Frontal cortex (tissue), 4 donors: ENCODE measurements around the gene UQCC3. TPM values are rescaled to one million over a fixed set of nuclear protein-coding genes. Genes with fewer than 3 reads are reported as not detected.

Experiments used
- DNase-seq, 2 donors: peaks; one replicate each; pipeline ENCODE4 v3.0.0; 2012; ENCODE audit warnings: low spot score in 2 of 2
- FAIRE-seq: peaks from 2 replicates; lab custom pipeline; 2012; peaks lifted over from hg19 to GRCh38; lab: Jason Lieb, UNC
- small RNA-seq: library from RNA; depleted of rRNA; stranded (forward); fragments of <200 nt; gene quantifications from one replicate; pipeline ENCODE3, GENCODE V24; 2014
- total RNA-seq: library from RNA; depleted of rRNA; stranded (reverse); fragments of >200 nt; gene quantifications from one replicate; pipeline ENCODE4 v1.2.3, GENCODE V29; 2014
- donor health status: control.
- donor health status: control.
- donor health status: control.

The UQCC3 gene
- total RNA-seq, 1 donor from 2014 or later = 5.7 TPM

DNA sequence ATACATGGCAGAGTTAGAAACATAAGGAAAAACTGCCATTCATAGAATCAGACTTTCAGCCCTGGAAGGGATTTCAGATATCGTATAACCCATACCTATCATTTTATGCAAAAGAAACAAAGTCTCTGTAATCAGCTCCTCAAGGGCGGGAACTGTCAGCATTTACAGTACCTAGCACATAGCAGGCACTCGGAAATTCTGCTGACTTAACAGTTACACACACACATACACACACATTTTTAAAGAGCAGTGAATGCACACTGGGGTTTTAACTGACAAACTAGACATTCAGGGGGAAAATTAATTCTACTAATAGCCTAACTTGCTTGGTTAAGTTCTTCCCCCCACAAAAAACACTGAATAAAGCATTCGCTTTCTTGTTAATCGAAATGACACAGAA is 44.7 kb downstream of the UQCC3 start:
- no peak for FAIRE-seq

DNA sequence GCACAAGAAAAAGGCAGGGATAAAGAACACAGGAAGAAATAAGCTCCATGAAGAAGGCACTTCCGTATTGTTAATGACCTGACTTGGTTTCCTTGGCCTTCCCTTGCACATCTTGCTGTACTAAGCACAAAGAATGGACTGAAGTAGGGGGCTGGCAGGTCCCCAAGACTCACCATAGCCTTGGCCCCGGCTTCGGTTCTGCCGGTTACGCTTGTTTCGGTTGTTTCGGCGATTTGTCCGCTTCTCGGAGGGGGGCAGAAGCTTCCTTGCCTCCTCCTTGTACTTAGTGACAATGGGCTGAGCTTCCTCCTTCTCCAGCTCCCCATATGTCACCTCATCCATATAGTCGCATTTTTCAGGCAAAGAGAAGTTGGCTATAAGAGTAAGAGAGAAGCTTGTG is 45.3 kb downstream of the UQCC3 start:
- FAIRE-seq (no peak), DNase-seq (no peak)

More for the DNA sequence above, 44.7 kb downstream of the UQCC3 start:
- no peak for DNase-seq

DNA sequence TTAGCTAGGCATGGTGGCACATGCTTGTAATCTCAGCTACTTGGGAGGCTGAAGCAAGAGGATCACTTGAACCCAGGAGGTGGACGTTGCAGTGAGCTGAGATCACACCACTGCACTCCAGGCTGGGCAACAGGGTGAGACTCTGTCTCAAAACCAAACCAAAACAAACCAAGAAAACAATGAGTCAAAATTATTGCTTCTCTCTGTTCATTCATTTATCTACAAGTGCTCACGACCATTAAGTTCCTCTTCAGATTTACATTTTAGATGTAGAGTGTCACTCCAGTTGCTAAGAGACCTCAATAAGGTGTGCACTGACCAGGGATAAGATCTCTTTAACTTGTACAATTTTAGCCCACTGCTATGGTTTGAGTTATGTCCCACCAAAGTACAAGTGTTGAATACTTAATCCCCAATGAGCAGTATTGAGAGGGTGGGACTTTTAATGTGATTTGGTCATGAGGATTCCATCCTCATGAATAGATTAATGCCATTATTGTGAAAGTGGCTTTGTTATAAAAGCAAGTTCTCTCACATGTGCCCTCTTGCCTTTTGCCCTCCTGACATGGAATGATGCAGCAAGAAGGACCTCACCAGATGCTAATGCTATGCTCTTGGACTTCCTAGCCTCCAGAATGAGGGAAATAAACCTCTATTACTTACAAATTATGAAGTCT is 48.0 kb downstream of the UQCC3 start:
- FAIRE-seq (no peak), DNase-seq (no peak)

DNA sequence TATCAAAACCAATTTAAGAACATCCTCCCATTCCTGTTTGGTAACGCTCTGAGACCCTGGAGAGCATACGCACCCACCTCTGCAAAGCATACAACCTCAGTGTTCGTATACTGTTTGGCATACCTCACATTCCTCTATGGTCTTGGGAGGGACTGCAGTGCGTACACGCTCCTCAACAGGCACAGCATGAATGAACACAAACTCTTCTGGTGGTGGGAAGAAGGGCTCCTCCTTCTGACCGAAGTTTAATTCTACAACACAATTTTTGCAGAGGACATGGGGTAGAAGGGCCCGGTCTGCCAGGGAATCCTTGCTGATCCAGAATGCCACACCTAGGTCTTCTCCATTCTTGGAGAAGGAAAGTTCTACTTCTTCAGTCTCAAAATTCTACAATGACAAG is 50.5 kb downstream of the UQCC3 start:
- FAIRE-seq = no peak
- no peak for DNase-seq

Small RNAs within 50 kb of the gene (small RNA-seq; reads per million reads assigned to genes)
- gene SNORA57 = not detected

Other genes starting within 250 kb of the UQCC3 start
- 15.9 TPM for gene AHNAK, start 124.9 kb upstream of the UQCC3 start, total RNA-seq
- gene EEF1G, start 97.8 kb upstream of the UQCC3 start, total RNA-seq = 1,985 TPM
- gene TUT1, start 80.2 kb upstream of the UQCC3 start, total RNA-seq = 4.5 TPM
- gene MTA2, start 69.8 kb upstream of the UQCC3 start, total RNA-seq = 154 TPM
- gene EML3, start 58.9 kb upstream of the UQCC3 start, total RNA-seq = 4.9 TPM
- 1.2 TPM for gene ROM1, start 58.4 kb upstream of the UQCC3 start, total RNA-seq
- gene B3GAT3, start 49.7 kb upstream of the UQCC3 start, total RNA-seq = 21.6 TPM
- gene GANAB, start 25.1 kb upstream of the UQCC3 start, total RNA-seq = 62.8 TPM
- 20.8 TPM for gene INTS5, start 18.4 kb upstream of the UQCC3 start, total RNA-seq
- 25.3 TPM for gene C11orf98, start 6.5 kb upstream of the UQCC3 start, total RNA-seq
- 10.2 TPM for gene CSKMT, start 6.4 kb upstream of the UQCC3 start, total RNA-seq
- gene LBHD1, start 594 bp downstream of the UQCC3 start, total RNA-seq = 3.3 TPM
- 84.8 TPM for gene UBXN1, start 7.4 kb downstream of the UQCC3 start, total RNA-seq
- gene LRRN4CL, start 17.9 kb downstream of the UQCC3 start, total RNA-seq = 0.82 TPM
- 149 TPM for gene BSCL2, start 35.8 kb downstream of the UQCC3 start, total RNA-seq
- gene GNG3, start 36.0 kb downstream of the UQCC3 start, total RNA-seq = 20.0 TPM
- gene HNRNPUL2, start 55.8 kb downstream of the UQCC3 start, total RNA-seq = 15.1 TPM
- 26.9 TPM for gene TTC9C, start 56.8 kb downstream of the UQCC3 start, total RNA-seq
- gene ZBTB3, start 82.5 kb downstream of the UQCC3 start, total RNA-seq = 17.1 TPM
- gene POLR2G, start 89.9 kb downstream of the UQCC3 start, total RNA-seq = 59.9 TPM
- gene TAF6L, start 99.7 kb downstream of the UQCC3 start, total RNA-seq = 15.1 TPM
- 17.1 TPM for gene TMEM179B, start 115.7 kb downstream of the UQCC3 start, total RNA-seq
- gene TMEM223, start 120.3 kb downstream of the UQCC3 start, total RNA-seq = 14.7 TPM
- gene NXF1, start 133.8 kb downstream of the UQCC3 start, total RNA-seq = 10.6 TPM
- gene STX5, start 160.4 kb downstream of the UQCC3 start, total RNA-seq = 31.0 TPM
- not detected for gene TEX54, start 161.2 kb downstream of the UQCC3 start, total RNA-seq
- gene WDR74, start 167.9 kb downstream of the UQCC3 start, total RNA-seq = 48.5 TPM
- gene SLC3A2, start 209.2 kb downstream of the UQCC3 start, total RNA-seq = 109 TPM
- gene CHRM1, start 249.7 kb downstream of the UQCC3 start, total RNA-seq = 14.3 TPM